Forelimb muscle (tissue), 1 donor: ENCODE results near the gene TMEM154. TPM values are rescaled to one million over a fixed set of nuclear protein-coding genes. Genes with fewer than 3 reads are reported as not detected.

Experiments used
- DNase-seq: peaks from one replicate; pipeline ENCODE4 v3.0.0-alpha.2; 2013; ENCODE audit warnings: low read depth
- polyA plus RNA-seq: library from polyadenylated mRNA; unstranded; fragments of 120-200 nt; gene quantifications from one replicate; pipeline ENCODE4 v1.2.1, GENCODE V29; 2013; ENCODE audit not compliant: insufficient read length

The TMEM154 gene, protein sequence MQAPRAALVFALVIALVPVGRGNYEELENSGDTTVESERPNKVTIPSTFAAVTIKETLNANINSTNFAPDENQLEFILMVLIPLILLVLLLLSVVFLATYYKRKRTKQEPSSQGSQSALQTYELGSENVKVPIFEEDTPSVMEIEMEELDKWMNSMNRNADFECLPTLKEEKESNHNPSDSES
- 0.68 TPM for polyA plus RNA-seq

DNA sequence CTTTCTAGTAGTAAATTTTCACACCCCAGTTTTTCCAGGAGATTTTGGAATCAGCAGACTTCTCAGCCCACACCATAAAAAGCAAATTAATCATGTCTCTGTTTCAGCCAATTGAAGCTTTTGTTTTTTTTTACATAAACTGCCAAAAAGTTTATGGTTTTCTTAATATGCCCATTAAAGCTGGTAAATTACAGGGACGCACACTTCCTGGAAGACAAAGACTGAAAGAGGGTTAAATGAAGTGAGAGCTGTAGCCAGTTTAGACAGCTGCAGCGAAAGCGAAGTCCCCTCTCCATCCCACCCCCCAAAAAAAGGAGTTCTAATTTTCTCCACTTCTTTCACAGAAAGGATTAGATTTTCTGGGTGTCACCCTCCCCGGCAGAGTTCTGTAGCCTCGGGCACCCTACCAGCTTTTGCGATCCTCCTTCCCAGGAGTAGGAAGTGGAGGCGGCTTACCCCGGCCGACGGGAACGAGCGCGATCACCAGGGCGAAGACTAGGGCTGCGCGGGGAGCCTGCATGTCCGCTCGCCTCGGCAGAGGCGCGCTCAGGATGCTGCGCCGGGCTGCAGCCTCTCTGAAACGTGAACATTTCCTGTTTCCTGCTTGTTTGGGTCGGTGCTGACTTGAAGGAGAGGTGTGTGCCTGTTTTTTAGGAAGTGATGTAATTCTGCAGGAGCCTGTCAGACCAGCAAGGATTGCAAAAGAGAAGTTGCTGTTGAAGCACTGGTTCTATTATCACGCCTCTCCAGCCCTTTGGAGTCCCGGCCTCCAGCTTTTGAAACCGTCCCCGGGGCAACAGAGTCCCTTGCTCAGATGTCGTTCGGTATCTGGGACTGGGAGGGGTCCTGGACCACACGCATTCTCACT is at the start of gene TMEM154:
TSS of gene TMEM154 (minus strand) at position 584 of the 868 bp plus-strand sequence. CDS start at position 520, 64 bp downstream.
- no peak for DNase-seq

DNA sequence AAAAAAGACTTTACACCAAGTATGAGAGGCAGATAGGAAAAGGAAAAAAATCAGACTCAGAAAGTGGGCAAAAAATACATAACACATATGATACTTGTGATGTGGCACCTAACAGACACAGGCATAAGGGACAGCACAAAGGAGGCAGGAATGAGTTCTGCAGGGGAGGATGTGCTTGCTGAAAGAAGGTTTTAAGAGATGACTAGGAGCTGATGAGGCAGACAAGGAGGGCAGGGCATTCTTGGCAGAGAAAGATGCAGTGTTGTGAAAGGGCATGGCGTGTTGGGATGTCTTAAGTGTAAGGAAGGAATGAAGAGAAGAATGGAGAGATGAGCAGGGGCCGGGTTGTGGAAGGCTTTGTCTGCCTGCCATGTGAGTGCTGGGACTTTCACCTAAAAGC is 49.7 kb upstream of the TMEM154 start:
- DNase-seq = no peak

DNA sequence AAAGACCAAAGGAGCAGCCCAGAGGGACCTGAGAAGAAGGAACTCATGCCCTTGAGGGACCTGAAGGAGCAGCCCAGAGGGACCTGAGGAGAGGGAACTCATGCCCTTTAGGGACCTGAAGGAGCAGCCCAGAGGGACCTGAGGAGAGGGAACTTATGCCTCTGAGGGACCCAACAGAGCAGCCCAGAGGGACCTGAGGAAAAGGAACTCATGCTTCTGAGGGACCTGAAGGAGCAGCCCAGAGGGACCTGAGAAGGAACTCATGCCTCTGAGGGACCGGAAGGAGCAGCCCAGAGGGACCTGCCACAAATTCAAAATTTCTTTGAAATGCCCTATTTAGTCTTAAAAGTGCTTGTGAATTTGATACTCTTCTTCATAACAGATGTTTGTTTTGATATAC is 48.5 kb upstream of the TMEM154 start:
- no peak for DNase-seq

DNA sequence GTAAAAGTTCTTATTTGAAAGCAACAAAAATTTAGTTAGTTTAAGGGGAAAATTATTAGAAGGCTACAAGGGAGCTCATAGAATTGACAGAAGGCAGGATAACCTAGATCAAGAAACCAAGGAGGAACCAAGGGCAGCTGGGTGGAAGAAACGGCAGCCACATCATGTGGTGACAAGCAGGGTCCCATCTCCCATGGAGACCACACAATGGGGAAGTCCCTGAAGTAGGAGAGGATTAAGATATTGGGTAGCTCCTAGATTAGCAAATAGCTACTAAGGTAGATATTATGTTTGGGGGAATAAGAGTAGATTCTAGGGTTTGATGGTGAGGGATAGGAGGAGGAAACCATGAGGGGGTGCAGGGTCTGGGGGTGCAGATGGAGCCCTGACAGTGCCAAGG is 48.0 kb upstream of the TMEM154 start:
- no peak for DNase-seq

DNA sequence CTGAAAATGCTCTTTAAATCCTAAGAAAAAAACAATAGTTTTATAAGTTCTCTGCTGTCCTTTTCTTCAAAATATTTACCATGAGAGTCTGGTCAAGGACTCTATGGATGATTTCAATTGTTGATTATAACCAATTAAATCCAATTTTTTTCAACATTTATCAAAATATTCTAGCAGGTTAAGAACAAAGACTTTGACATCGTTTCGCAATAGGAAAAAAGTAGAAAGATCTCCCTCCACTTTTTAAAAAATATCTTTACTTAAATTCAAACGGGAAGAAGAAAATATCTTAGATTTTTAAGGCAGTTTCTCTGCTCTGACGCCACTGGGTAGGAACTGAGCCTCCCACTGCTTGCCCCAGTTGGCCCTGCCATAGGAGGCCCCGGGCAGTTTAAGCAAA is 44.7 kb upstream of the TMEM154 start:
- DNase-seq = no peak

DNA sequence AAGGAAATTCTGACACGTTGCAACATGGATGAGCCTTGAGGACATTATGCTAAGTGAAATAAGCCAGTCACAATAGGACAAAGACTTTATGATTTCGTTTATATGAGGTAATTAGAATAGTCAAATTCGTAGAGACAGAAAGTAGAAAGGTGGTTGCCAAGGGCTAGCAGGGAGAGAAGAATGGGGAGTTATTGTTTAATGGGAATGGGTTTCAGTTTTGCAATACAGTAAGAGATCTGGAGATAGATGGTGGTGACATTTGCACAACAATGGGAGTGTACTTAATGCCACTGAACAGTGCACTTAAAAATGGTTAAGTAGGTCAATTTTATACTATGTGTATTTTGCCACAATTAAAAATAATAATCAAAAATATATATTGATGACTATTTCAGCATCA is 43.4 kb upstream of the TMEM154 start:
- DNase-seq = no peak

DNA sequence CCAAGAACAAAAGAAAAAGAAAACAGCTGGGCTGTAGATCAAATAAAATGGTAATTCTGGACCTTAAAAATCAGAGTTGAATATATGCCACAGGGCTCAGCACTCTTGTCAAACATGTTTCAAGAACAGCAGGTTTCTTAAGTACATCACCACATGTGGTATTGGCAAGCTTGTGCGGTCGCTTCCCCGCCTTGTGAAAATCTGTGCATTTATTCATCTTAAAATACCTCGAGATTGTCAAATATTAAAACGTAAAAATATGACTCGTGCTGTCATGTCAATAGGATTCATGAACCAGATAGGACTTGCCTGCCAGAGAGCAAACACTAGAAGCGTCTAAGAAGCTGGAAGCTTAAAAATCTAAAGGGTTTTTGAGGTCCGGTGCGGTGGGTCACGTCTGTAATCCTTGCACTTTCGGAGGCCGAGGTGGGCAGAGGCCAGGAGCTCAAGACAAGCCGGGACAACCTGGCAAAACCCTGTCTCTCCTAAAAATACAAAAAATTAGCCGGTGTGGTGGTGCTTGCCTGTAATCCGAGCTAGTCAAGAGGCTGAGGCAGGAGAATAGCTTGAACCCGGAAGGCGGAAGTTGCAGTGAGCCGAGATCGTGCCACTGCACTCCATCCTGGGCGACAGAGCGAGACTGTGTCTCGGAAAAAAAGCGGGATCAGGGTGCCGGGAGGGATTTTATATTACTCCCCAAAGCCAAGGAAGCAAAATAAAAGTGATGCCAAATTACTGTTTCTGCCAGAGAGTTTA is 40.2 kb upstream of the TMEM154 start:
- DNase-seq = no peak

DNA sequence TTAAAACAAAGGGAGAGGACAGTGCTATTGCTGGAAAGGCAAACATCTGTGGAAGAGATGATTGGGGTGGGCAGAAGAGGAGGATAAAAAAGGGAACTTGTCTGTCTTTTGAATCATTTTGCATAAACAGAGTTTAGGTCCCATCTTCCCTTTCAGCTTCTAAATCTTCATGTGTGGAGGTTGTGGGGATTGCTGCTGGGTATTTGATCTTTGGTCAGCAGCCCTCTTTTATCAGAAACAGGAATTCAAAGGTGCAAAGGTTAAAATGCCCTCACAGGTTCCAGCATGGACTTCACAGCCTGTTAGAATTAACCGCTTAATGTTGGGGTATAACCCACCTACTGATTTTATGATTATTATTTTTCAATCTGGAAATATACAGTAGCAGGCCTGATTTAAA is 39.5 kb upstream of the TMEM154 start:
- DNase-seq = no peak

DNA sequence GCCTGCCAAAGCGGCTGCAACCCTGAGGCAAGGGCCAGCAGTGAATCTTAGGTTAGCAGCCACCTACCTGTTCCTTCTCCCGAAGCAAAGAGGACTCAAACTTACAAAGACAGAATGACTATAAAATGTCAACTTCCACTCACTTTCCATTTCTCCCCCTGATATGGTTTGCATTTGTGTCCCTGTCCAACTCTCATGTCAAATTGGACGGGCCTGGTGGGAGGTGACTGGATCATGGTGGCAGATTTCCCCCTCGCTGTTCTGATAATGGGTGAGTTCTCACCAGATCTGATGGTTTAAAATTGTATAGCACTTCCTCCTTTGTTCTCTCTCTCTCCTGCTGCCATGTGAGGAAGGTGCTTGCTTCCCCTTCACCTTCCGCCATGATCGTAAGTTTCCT is 35.3 kb upstream of the TMEM154 start:
- DNase-seq = no peak

DNA sequence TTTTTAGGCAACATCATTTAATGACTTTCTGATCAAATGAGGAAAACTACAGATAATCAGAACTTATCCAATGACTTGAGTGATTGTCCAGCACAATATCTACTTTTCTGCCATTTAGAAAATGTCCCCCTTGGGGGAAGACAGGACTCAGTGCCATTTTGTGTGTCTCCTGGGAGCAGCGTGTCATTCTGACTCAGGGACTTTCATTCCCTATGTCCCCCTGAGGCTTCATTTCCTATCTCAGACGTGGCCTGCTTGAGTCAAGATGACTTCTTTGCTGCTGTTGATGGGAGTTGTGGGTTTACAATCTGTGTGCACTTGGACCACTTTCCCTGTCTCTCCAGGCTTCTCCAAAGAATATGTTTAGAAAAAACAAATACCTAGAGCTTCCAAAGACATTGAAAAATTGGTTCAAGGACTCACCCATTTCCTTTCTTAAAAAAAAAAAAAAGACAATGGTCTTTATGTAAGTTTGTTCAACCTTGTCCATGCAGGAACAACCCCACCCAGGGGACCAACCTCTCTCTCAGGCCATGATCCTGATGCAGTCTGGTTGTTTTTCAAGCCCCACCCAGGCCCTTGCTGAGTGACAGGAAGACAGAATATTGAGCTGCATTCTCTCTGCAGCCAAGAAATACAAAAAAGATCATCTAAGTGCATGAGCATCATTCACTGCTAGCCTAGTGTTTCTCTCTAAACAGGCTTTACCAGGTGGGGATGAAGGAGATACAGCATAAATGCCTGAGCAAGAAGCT is 34.3 kb upstream of the TMEM154 start:
- DNase-seq = no peak

DNA sequence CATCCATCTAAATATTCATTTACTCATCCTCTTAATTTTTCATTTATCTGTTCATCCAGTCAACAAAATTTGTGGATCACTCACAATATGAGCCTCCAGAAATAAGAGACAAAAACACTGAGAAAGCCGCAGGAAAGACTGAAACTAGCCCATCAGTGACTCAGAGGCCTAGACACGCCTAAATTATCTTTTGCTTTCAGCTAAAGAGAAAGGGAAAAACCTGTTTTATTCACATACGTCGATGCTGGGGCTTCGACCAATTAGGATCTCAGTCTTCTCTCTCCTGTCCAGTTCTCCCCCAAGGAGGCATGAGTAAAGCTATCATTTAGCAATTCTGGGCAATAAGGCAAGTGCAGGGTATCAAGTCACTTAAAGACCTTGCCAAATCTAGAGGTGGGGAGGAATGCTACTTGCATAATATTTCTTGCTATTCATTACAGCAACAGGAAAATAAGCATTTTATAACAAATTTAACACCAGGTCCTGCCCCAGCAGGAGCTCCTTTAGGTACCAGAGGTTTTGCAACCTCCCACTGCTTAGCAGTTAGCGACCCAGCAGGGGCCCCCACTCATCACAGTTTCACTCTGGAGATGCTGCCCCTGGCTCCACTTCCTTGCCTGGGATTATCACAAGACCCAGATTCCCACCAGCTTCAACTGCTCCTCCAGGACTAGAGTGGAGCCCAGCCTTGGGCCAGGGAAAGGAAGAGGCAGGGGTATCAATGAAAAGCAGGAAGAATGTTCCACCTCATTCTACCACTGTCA is 30.1 kb upstream of the TMEM154 start:
- no peak for DNase-seq

DNA sequence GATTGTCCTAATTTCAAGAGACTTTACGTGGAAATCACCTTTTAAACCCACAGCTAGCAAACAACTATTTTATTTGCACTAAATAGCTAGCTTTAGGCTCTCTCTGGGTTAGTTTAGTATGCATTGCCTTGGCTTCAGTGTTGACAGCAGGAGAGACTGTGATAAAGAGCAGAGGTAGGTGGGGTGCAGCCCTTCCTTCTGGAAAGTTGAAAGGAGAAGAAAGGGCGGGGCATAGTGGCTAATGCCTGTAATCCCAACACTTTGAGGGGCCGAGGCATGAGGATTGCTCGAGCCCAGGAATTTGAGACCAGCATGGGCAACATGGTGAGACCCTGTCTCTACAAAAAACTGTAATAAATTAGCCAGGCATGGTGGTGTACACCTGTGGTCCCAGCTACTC is 29.0 kb upstream of the TMEM154 start:
- DNase-seq = no peak

DNA sequence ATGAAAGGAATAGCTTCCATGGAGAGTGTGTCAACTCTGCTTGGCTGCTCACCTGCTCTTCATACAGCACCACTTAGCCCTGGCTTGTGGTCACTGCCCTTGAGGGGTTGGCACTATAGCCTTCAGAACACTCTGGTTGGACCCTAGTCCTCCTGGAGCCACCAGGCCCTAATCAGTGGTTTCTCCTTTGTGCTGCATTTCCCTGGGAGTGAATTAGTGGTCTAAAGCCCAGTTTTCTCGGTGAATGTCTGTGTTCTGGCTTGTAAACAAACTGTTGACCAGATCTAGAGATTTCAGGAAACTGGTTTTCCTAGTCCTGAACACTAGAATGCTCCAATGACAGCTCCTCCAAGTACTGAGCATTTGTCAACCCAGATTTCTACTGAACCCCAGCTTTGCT is 28.6 kb upstream of the TMEM154 start:
- DNase-seq = no peak

DNA sequence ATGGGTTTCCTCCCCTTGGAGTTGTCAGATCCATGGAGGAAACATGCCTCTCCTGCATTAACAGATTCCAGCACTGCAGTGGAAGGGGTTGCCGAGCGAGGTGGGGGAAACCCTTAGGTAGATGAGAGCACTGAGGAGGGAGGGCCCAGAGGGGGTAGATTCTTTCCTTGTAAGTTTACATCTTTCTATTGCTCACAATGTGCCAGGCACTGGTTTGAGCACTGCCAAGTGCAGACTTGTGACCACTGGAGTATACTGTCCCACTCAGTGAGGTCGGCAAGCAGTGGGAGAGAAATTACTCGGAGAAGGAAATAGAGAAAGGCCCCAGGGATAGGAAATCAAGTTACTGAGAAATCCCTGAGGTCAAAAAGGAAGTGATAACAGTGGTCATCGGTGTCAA is 27.8 kb upstream of the TMEM154 start:
- no peak for DNase-seq

DNA sequence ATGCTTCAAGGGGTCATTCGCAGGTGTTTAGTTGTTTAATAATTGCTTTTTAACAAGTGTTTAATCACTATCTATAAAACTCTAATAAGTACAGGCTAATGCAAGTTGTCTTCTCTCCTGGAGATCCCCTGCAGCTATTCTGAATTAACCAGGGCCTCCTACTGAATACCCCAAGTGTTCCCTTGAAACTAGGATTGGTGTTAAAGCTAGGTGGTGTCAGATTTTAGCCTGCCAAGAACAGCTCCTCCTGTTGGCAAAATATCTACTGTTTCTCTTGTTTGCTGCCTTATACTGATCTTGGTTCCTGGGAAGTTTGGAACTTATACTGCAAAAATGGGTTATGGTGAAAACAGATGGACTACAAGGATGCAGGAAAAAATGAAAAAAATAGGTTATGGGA is 26.1 kb upstream of the TMEM154 start:
- DNase-seq = no peak

DNA sequence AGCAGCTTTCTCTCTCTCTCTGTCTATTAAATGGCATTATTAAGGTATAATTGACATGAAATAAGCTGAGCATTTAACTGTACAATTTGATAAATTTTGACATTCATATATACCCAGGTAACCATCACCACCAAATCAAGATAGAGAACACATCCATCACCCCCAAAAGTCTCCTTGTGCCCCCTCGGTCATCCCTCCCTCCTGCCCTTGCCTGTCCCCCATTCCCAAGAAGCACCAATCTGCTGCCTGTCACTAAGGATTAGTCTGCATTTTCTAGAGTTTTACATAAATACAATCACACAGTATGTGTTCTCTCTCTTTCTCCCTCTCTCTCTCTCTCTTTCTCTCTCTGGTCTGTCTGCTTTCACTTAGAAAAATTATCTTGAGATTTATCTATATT is 25.0 kb upstream of the TMEM154 start:
- no peak for DNase-seq

DNA sequence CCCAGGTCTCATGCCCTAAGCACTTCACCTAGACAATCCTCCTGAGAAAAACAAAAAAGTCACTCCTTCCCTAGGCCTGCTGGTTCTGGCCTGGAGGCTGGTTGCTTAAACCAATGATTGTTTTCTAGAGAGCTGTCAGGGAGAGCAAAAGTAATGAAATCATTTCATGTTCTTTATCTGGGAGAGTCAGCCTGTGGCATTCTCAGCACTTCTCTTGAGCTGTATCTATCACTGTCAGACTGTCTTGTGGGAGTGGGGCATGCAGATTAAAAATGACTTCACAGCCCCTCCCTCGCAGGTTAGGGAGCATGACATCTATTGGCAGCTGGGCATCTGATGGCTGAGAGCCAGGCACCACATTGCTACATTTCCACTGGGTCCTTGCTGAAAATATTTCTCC is 20.4 kb upstream of the TMEM154 start:
- no peak for DNase-seq

DNA sequence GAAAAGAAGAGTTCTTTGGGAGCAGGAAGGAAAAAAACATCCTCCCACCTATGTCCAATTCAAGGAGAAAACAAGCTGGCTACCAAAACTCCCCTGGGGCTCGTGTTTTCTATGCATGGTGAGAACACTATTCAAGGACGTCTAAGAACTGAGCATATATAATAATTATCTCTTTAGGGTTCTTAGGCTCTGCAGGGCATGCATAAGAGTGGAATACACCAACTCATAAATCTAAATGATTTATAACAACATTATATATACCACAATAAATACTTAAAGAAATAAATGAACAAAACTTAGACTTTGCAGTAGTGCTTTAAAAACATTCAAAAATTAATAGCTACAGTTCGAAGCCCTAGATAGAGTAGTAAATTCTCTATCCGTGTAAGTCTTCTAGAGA is 19.5 kb upstream of the TMEM154 start:
- DNase-seq = no peak

DNA sequence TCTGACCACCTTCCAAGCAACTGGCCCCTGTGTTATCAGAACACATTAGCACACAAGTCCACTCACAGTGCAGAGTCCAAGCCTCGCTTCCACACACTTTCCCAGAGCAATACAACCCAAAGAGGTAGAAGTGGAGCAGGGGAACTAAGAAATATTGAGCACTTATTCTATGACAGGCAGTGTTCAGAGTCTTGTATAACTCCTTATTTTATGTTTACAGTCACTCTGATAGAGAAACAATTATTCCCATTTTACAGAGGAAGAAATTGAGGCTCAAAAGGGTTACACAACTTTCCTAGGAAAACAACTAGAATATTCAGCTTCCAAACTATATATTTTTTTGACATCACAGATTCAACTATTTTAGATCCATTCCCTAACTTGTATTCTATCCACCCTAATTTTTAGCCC is 18.3 kb upstream of the TMEM154 start:
- DNase-seq = no peak

DNA sequence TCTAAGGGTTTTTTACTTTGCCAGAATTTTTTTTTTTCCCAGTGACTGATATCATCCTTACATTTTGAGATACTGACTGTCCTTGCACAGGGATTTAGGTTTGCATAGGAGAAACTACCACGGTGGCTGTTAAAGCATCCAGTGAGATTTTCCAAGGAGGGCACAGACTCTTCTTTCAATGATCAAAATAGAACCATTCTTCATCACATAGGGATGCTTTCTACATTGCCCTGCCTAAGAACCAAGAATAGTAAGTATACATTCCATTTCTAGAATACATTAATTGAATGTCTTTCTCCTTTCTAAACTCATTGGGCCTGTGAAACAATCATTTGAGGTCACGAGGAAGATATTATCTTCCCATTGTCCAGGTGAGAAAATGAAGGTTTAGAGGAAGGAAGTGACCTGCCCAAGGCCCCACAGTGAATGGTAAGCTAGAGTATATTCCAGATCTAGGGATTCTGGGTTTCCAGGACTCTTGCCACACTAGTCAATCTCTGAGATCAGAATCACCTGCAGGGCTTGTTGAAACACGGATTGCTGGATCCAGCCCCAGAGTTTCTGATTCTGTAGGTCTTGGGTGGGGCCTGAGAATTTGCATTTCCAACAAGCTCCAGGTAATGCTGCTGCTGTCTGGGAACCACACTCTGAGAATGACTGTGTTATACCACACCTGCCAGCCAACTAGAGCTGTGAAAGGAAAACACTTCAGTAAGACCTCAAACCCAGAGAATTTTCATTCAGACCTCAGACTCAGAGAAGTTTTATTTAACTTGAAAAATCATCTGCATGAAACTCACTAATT is 17.7 kb upstream of the TMEM154 start:
- DNase-seq = no peak
